ENCODE data around the gene SYNPO2L.
A peak's percentile ranks its signal among the peaks of the same experiment; 100 is the strongest.

SYNPO2L gene

GRCh38 chr10:73649876-73650536 is 5.8 kb downstream of the SYNPO2L start:
- no peak for DNase-seq (ENCODE audit: low read depth, low spot score)

GRCh38 chr10:73648975-73649829 is 6.6 kb downstream of the SYNPO2L start:
- no peak for DNase-seq (ENCODE audit: low read depth, low spot score)

GRCh38 chr10:73647875-73648651 is 7.8 kb downstream of the SYNPO2L start:
- DNase-seq (ENCODE audit: low read depth, low spot score): no peak

GRCh38 chr10:73647211-73647874 is 8.5 kb downstream of the SYNPO2L start:
- DNase-seq (ENCODE audit: low read depth, low spot score): no peak

GRCh38 chr10:73646598-73647041 is 9.2 kb downstream of the SYNPO2L start:
- no peak for DNase-seq (ENCODE audit: low read depth, low spot score)

- no peak for DNase-seq (ENCODE audit: low read depth, low spot score)
These were observed 10.6 kb downstream of the SYNPO2L start for GRCh38 chr10:73645251-73645650.

- DNase-seq (ENCODE audit: low read depth, low spot score): no peak
These were observed 11.1 kb downstream of the SYNPO2L start for GRCh38 chr10:73644767-73645166.

GRCh38 chr10:73644015-73644743 is 11.7 kb downstream of the SYNPO2L start:
- peak; percentile 46 for DNase-seq (ENCODE audit: low read depth, low spot score)

GRCh38 chr10:73643362-73643761 is 12.5 kb downstream of the SYNPO2L start:
- no peak for DNase-seq (ENCODE audit: low read depth, low spot score)

- no peak for DNase-seq (ENCODE audit: low read depth, low spot score)
These were observed 14.3 kb downstream of the SYNPO2L start, which contains the start of gene MYOZ1 for GRCh38 chr10:73641328-73642060. Gene MYOZ1 (minus strand): TSS chr10:73641474. CDS start chr10:73640017, 1,457 bp downstream.

GRCh38 chr10:73639286-73639685 is 16.5 kb downstream of the SYNPO2L start:
- DNase-seq (ENCODE audit: low read depth, low spot score): no peak

- DNase-seq (ENCODE audit: low read depth, low spot score): no peak
These were observed 20.0 kb downstream of the SYNPO2L start for GRCh38 chr10:73635781-73636180.

GRCh38 chr10:73634421-73634820 is 21.4 kb downstream of the SYNPO2L start:
- DNase-seq (ENCODE audit: low read depth, low spot score): no peak

GRCh38 chr10:73629165-73629564 is 26.7 kb downstream of the SYNPO2L start:
- DNase-seq (ENCODE audit: low read depth, low spot score): no peak

- no peak for DNase-seq (ENCODE audit: low read depth, low spot score)
These were observed 27.4 kb downstream of the SYNPO2L start for GRCh38 chr10:73628405-73628804.

- DNase-seq (ENCODE audit: low read depth, low spot score): no peak
These were observed 28.5 kb downstream of the SYNPO2L start for GRCh38 chr10:73627300-73627699.

GRCh38 chr10:73625884-73626752 is 29.7 kb downstream of the SYNPO2L start:
- peak; percentile 91 for DNase-seq (ENCODE audit: low read depth, low spot score)

GRCh38 chr10:73625004-73625883 is 30.6 kb downstream of the SYNPO2L start:
- no peak for DNase-seq (ENCODE audit: low read depth, low spot score)
